HG02970 (cell line): Measurements from ENCODE around the gene HNRNPH2.

Experiments used
- ATAC-seq: cut with Tn5 transposase; IDR thresholded peaks from one replicate; pipeline ENCODE4 v1.9.1; 2021; ENCODE audit warnings: mild to moderate bottlenecking, moderate library complexity, moderate number of reproducible peaks; ENCODE audit not compliant: unreplicated experiment, low FRiP score

The HNRNPH2 gene

GRCh38 chrX:101450961-101451360 lies 42.9 kb downstream of the HNRNPH2 start:
- ATAC-seq, result no peak

GRCh38 chrX:101452056-101452455 lies 44.0 kb downstream of the HNRNPH2 start:
- ATAC-seq, result no peak

- no peak for ATAC-seq
Measured at GRCh38 chrX:101460669-101461068, 52.6 kb downstream of the HNRNPH2 start.

GRCh38 chrX:101462892-101463291 lies 54.9 kb downstream of the HNRNPH2 start:
- ATAC-seq, result no peak
